PFSK-1 (cell line): ENCODE data around the gene XXYLT1.

ENCODE experiments used
- FOXP2 ChIP-seq: optimal IDR thresholded peaks from 2 replicates; pipeline ENCODE3; 2011; ENCODE audit warnings: borderline replicate concordance, control low read depth, inconsistent platforms; ENCODE audit not compliant: insufficient read depth; ENCODE audit errors: extremely low read length, extremely low read depth
- POLR2AphosphoS5 ChIP-seq: IDR thresholded peaks from 2 replicates; pipeline ENCODE4 v1.6.1; 2012; ENCODE audit warnings: low read depth, mild to moderate bottlenecking, control low read depth, low read length, moderate library complexity
- SIN3A ChIP-seq: IDR thresholded peaks from 2 replicates; pipeline ENCODE4 v1.6.1; 2012; ENCODE audit warnings: mild to moderate bottlenecking, low read length, moderate library complexity, borderline replicate concordance; ENCODE audit not compliant: insufficient read depth
- TAF1 ChIP-seq: IDR thresholded peaks from 2 replicates; pipeline ENCODE4 v1.6.1; 2012; ENCODE audit warnings: low read length, control low read depth, borderline replicate concordance; ENCODE audit not compliant: insufficient read depth
- TF ChIP-seq, protein P1 (sequence below), 2 experiments: IDR thresholded peaks; 2 replicates each; pipeline versions ENCODE4 v1.6.1 to v1.8.0; 2011 to 2012; ENCODE audit warnings: low read depth in 2 of 2, low read length in 2 of 2, control low read depth in 1 of 2, inconsistent platforms in 1 of 2, mild to moderate bottlenecking in 1 of 2, moderate library complexity in 1 of 2; ENCODE audit not compliant: insufficient read depth in 1 of 2

The XXYLT1 gene

GRCh38 chr3:195187609-195188425, 83.1 kb downstream of the XXYLT1 start:
- TF ChIP-seq POLR2AphosphoS5: no peak
- TF ChIP-seq TAF1: no peak
- no peak for TF ChIP-seq FOXP2
- TF ChIP-seq, protein P1, sequence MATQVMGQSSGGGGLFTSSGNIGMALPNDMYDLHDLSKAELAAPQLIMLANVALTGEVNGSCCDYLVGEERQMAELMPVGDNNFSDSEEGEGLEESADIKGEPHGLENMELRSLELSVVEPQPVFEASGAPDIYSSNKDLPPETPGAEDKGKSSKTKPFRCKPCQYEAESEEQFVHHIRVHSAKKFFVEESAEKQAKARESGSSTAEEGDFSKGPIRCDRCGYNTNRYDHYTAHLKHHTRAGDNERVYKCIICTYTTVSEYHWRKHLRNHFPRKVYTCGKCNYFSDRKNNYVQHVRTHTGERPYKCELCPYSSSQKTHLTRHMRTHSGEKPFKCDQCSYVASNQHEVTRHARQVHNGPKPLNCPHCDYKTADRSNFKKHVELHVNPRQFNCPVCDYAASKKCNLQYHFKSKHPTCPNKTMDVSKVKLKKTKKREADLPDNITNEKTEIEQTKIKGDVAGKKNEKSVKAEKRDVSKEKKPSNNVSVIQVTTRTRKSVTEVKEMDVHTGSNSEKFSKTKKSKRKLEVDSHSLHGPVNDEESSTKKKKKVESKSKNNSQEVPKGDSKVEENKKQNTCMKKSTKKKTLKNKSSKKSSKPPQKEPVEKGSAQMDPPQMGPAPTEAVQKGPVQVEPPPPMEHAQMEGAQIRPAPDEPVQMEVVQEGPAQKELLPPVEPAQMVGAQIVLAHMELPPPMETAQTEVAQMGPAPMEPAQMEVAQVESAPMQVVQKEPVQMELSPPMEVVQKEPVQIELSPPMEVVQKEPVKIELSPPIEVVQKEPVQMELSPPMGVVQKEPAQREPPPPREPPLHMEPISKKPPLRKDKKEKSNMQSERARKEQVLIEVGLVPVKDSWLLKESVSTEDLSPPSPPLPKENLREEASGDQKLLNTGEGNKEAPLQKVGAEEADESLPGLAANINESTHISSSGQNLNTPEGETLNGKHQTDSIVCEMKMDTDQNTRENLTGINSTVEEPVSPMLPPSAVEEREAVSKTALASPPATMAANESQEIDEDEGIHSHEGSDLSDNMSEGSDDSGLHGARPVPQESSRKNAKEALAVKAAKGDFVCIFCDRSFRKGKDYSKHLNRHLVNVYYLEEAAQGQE (IDR thresholded peaks at IDR 0.05; ENCODE audit: insufficient read depth in 1 of 2, low read depth in 2 of 2, low read length in 2 of 2): no peak
- no peak for TF ChIP-seq SIN3A

DNA sequence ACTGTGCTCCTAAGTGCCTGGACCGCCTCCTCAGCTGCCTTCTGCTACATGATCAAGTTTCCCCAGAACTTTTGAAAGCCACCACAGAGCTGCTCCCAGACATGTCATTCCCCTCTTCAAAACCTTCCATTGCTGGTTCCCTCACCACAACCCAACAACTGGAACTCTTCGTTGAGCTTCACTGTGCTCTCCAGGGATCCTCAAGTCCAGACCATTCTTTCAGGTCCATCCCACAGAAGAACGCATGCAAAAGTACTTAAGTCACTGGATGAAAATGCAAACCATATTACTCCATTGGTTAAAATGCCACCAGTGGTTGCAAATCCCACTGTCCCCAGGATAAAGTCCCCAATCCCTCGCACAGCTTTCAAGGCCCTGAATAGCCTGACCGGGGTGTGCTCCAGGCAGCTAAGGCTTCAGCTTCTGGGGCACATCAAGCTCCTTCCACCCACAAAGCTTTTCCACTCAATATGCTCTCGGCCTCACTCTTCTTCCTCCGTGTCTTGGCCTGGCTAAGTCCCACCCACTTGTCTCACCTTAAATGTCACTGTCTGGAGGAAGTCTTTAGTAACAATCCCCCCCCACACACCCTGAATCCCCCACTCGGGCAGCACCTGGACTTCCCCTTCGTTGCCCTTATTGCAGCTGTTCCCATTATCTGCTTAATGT, 84.8 kb downstream of the XXYLT1 start:
- no peak for TF ChIP-seq FOXP2
- no peak for TF ChIP-seq POLR2AphosphoS5
- TF ChIP-seq, protein P1 (IDR thresholded peaks at IDR 0.05; ENCODE audit: insufficient read depth in 1 of 2, low read depth in 2 of 2, low read length in 2 of 2): no peak
- no peak for TF ChIP-seq SIN3A
- TF ChIP-seq TAF1: no peak

GRCh38 chr3:195185583-195185982, 85.4 kb downstream of the XXYLT1 start:
- TF ChIP-seq, protein P1 (IDR thresholded peaks at IDR 0.05; ENCODE audit: insufficient read depth in 1 of 2, low read depth in 2 of 2, low read length in 2 of 2): no peak
- TF ChIP-seq FOXP2: no peak
- no peak for TF ChIP-seq TAF1
- no peak for TF ChIP-seq SIN3A
- no peak for TF ChIP-seq POLR2AphosphoS5

- TF ChIP-seq, protein P1 (IDR thresholded peaks at IDR 0.05; ENCODE audit: insufficient read depth in 1 of 2, low read depth in 2 of 2, low read length in 2 of 2): no peak
- TF ChIP-seq TAF1 (no peak), POLR2AphosphoS5 (no peak), FOXP2 (no peak), SIN3A (no peak)
Observed at GRCh38 chr3:195184716-195185421, 86.1 kb downstream of the XXYLT1 start.
